HG03520 (cell line): ENCODE data around the gene NCBP3.
"Not testable (repeated sequence)": the region's sequence is repeated elsewhere in the genome, so short reads cannot be mapped to it uniquely, and the experiment has no call there.

Experiments used
- ATAC-seq: cut with Tn5 transposase; IDR thresholded peaks from one replicate; pipeline ENCODE4 v1.9.1; 2021; ENCODE audit warnings: mild to moderate bottlenecking, moderate library complexity; ENCODE audit not compliant: unreplicated experiment

Gene NCBP3

GRCh38 chr17:3794152-3794551 is 51.9 kb downstream of the NCBP3 start:
- ATAC-seq = not testable (repeated sequence)

- ATAC-seq = not testable (repeated sequence)
These were observed 52.8 kb downstream of the NCBP3 start for GRCh38 chr17:3793258-3793657.

GRCh38 chr17:3792481-3792880 is 53.6 kb downstream of the NCBP3 start:
- no peak for ATAC-seq

GRCh38 chr17:3788200-3788599 is 57.8 kb downstream of the NCBP3 start:
- ATAC-seq = no peak

GRCh38 chr17:3785323-3785722 is 60.7 kb downstream of the NCBP3 start:
- ATAC-seq = not testable (repeated sequence)

GRCh38 chr17:3782751-3783150 is 63.3 kb downstream of the NCBP3 start:
- no peak for ATAC-seq

GRCh38 chr17:3780986-3781385 is 65.1 kb downstream of the NCBP3 start:
- ATAC-seq = no peak

- no peak for ATAC-seq
These were observed 68.5 kb downstream of the NCBP3 start for GRCh38 chr17:3777366-3778120.

GRCh38 chr17:3773966-3774365 is 72.1 kb downstream of the NCBP3 start:
- no peak for ATAC-seq

- ATAC-seq = no peak
These were observed 72.5 kb downstream of the NCBP3 start for GRCh38 chr17:3773511-3773910.

GRCh38 chr17:3772764-3773163 is 73.3 kb downstream of the NCBP3 start:
- no peak for ATAC-seq

- no peak for ATAC-seq
These were observed 74.9 kb downstream of the NCBP3 start for GRCh38 chr17:3771140-3771539.

- ATAC-seq = no peak
These were observed 75.6 kb downstream of the NCBP3 start for GRCh38 chr17:3770466-3770865.

- no peak for ATAC-seq
These were observed 77.3 kb downstream of the NCBP3 start for GRCh38 chr17:3768769-3769168.

GRCh38 chr17:3768341-3768740 is 77.7 kb downstream of the NCBP3 start:
- no peak for ATAC-seq

GRCh38 chr17:3766779-3767178 is 79.3 kb downstream of the NCBP3 start:
- no peak for ATAC-seq

- no peak for ATAC-seq
These were observed 80.1 kb downstream of the NCBP3 start for GRCh38 chr17:3765981-3766380.

- ATAC-seq = no peak
These were observed 82.3 kb downstream of the NCBP3 start for GRCh38 chr17:3763777-3764170.

- peak; percentile 61 for ATAC-seq
These were observed 82.9 kb downstream of the NCBP3 start for GRCh38 chr17:3762922-3763776.

GRCh38 chr17:3761918-3762380 is 84.1 kb downstream of the NCBP3 start:
- ATAC-seq = no peak

GRCh38 chr17:3761036-3761917 is 84.8 kb downstream of the NCBP3 start:
- ATAC-seq = no peak
